Measurements from ENCODE around the gene ATL1. TPM values are rescaled to one million over a fixed set of nuclear protein-coding genes. Genes with fewer than 3 reads are reported as not detected.

ATL1 gene
- total and polyA plus RNA-seq, 2 of the 13 experiments (the other 11 are each of a cell fraction or from before 2014, with no cell fraction given): 0.60 to 0.65 TPM

DNA sequence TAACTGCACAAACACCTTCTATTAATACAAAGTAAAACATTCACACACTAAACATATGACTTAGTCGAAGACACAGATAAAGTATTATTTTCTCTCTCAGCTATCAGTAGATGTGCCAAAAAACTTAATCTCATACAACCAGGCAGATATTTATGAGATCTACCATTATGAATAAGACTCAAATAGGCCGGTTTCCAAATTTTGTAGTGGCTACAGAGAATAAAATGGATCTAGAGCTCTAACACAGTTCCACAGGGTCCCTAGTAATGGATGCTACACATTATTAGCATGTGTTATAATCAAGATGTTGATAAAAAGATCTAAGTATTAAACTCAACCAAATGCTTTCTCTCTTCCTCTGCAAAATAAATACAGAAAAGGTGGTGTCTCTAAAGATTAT lies 97.8 kb downstream of the ATL1 start:
- in situ Hi-C loops (cut with HindIII; ENCODE audit: extremely low pct_ligation_motif_present, low pct_unique_long_range_greater_than_20kb) (no loop called here), intact Hi-C loops (cut with micrococcal nuclease; ENCODE audit: unreplicated experiment) (no loop called here)
- H3K79me2 ChIP-seq (ENCODE audit: insufficient read depth, low read length): peaks cover 8% of the 10 kb centered on the region
- H4K20me1 ChIP-seq (ENCODE audit: insufficient read depth, low read length): no peaks in the 10 kb centered on the region
- no TSS peak for BruUV-seq (replicated peaks)
- no peaks in the 10 kb centered on the region for H3K27me3 ChIP-seq (ENCODE audit: control insufficient read depth in 1 of 2, insufficient read depth in 2 of 2, low read length in 2 of 2)
- peaks cover 13% of the 10 kb centered on the region for H3K4me1 ChIP-seq (ENCODE audit: insufficient read depth, low read length)
- H3K36me3 ChIP-seq (replicated peaks in 1 of 2; ENCODE audit: control insufficient read depth in 1 of 2, insufficient read depth in 2 of 2, low read length in 2 of 2): peaks cover 0 to 10% of the 10 kb centered on the region in 2 experiments; a peak in 1 of 5 replicates
- H3K4me2 ChIP-seq (ENCODE audit: low read depth, low read length): no peak overlapping the region
- no peak overlapping the region for H2AFZ ChIP-seq (ENCODE audit: low read length)
- no peak overlapping the region for H3K27ac ChIP-seq (ENCODE audit: extremely low read length, insufficient read depth, low read length)
- no peak overlapping the region for H3K4me3 ChIP-seq (replicated peaks in 1 of 3; ENCODE audit: insufficient read depth in 1 of 3, low read depth in 2 of 3, low read length in 3 of 3)
- no peak for ATAC-seq
- H3K9me3 ChIP-seq (ENCODE audit: low read length): no peaks in the 10 kb centered on the region
- ChIA-PET POLR2A (interaction anchor here (1.5 kb wide), 2 partner anchors 9 to 10 kb away, joined by 4 to 6 read pairs; partner anchors contain the start of gene SAV1), CTCF (ENCODE audit: low intra/inter-chr PET ratio, low total read pairs) (no interaction called here)
- FAIRE-seq: no peak
- no peak for DNase-seq (ENCODE audit: low spot score)
- no peak overlapping the region for H3K9ac ChIP-seq (ENCODE audit: insufficient read depth, low read depth, low read length)
- WGBS (ENCODE audit: low lambda C conversion rate): 98% methylated on average over 2 of the region's 2 CpGs
- no peak for TF ChIP-seq ZNF672 (CRISPR knock-in tag; IDR thresholded peaks at IDR 0.05)
- no peak for TF ChIP-seq AGO2 (optimal IDR thresholded peaks at IDR 0.05; ENCODE audit: low read depth, low read length)
- TF ChIP-seq MTF2 (CRISPR knock-in tag; IDR thresholded peaks at IDR 0.05; ENCODE audit: borderline replicate concordance): no peak
- TF ChIP-seq, protein P1, sequence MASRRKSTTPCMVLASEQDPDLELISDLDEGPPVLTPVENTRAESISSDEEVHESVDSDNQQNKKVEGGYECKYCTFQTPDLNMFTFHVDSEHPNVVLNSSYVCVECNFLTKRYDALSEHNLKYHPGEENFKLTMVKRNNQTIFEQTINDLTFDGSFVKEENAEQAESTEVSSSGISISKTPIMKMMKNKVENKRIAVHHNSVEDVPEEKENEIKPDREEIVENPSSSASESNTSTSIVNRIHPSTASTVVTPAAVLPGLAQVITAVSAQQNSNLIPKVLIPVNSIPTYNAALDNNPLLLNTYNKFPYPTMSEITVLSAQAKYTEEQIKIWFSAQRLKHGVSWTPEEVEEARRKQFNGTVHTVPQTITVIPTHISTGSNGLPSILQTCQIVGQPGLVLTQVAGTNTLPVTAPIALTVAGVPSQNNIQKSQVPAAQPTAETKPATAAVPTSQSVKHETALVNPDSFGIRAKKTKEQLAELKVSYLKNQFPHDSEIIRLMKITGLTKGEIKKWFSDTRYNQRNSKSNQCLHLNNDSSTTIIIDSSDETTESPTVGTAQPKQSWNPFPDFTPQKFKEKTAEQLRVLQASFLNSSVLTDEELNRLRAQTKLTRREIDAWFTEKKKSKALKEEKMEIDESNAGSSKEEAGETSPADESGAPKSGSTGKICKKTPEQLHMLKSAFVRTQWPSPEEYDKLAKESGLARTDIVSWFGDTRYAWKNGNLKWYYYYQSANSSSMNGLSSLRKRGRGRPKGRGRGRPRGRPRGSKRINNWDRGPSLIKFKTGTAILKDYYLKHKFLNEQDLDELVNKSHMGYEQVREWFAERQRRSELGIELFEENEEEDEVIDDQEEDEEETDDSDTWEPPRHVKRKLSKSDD (CRISPR knock-in tag; IDR thresholded peaks at IDR 0.05; ENCODE audit: low read depth): no peak
- TF ChIP-seq MTF1 (CRISPR knock-in tag; IDR thresholded peaks at IDR 0.05): no peak
- TF ChIP-seq, protein P2, sequence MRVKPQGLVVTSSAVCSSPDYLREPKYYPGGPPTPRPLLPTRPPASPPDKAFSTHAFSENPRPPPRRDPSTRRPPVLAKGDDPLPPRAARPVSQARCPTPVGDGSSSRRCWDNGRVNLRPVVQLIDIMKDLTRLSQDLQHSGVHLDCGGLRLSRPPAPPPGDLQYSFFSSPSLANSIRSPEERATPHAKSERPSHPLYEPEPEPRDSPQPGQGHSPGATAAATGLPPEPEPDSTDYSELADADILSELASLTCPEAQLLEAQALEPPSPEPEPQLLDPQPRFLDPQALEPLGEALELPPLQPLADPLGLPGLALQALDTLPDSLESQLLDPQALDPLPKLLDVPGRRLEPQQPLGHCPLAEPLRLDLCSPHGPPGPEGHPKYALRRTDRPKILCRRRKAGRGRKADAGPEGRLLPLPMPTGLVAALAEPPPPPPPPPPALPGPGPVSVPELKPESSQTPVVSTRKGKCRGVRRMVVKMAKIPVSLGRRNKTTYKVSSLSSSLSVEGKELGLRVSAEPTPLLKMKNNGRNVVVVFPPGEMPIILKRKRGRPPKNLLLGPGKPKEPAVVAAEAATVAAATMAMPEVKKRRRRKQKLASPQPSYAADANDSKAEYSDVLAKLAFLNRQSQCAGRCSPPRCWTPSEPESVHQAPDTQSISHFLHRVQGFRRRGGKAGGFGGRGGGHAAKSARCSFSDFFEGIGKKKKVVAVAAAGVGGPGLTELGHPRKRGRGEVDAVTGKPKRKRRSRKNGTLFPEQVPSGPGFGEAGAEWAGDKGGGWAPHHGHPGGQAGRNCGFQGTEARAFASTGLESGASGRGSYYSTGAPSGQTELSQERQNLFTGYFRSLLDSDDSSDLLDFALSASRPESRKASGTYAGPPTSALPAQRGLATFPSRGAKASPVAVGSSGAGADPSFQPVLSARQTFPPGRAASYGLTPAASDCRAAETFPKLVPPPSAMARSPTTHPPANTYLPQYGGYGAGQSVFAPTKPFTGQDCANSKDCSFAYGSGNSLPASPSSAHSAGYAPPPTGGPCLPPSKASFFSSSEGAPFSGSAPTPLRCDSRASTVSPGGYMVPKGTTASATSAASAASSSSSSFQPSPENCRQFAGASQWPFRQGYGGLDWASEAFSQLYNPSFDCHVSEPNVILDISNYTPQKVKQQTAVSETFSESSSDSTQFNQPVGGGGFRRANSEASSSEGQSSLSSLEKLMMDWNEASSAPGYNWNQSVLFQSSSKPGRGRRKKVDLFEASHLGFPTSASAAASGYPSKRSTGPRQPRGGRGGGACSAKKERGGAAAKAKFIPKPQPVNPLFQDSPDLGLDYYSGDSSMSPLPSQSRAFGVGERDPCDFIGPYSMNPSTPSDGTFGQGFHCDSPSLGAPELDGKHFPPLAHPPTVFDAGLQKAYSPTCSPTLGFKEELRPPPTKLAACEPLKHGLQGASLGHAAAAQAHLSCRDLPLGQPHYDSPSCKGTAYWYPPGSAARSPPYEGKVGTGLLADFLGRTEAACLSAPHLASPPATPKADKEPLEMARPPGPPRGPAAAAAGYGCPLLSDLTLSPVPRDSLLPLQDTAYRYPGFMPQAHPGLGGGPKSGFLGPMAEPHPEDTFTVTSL (CRISPR knock-in tag; IDR thresholded peaks at IDR 0.05; ENCODE audit: borderline replicate concordance): no peak
- TF ChIP-seq, protein P3, sequence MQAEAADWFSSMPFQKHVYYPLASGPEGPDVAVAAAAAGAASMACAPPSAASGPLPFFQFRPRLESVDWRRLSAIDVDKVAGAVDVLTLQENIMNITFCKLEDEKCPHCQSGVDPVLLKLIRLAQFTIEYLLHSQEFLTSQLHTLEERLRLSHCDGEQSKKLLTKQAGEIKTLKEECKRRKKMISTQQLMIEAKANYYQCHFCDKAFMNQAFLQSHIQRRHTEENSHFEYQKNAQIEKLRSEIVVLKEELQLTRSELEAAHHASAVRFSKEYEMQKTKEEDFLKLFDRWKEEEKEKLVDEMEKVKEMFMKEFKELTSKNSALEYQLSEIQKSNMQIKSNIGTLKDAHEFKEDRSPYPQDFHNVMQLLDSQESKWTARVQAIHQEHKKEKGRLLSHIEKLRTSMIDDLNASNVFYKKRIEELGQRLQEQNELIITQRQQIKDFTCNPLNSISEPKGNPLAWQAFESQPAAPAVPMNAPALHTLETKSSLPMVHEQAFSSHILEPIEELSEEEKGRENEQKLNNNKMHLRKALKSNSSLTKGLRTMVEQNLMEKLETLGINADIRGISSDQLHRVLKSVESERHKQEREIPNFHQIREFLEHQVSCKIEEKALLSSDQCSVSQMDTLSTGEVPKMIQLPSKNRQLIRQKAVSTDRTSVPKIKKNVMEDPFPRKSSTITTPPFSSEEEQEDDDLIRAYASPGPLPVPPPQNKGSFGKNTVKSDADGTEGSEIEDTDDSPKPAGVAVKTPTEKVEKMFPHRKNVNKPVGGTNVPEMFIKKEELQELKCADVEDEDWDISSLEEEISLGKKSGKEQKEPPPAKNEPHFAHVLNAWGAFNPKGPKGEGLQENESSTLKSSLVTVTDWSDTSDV (CRISPR knock-in tag; IDR thresholded peaks at IDR 0.05): no peak
- TF ChIP-seq, protein P4, sequence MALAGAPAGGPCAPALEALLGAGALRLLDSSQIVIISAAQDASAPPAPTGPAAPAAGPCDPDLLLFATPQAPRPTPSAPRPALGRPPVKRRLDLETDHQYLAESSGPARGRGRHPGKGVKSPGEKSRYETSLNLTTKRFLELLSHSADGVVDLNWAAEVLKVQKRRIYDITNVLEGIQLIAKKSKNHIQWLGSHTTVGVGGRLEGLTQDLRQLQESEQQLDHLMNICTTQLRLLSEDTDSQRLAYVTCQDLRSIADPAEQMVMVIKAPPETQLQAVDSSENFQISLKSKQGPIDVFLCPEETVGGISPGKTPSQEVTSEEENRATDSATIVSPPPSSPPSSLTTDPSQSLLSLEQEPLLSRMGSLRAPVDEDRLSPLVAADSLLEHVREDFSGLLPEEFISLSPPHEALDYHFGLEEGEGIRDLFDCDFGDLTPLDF (CRISPR knock-in tag; IDR thresholded peaks at IDR 0.05): no peak
- TF ChIP-seq, protein P5, sequence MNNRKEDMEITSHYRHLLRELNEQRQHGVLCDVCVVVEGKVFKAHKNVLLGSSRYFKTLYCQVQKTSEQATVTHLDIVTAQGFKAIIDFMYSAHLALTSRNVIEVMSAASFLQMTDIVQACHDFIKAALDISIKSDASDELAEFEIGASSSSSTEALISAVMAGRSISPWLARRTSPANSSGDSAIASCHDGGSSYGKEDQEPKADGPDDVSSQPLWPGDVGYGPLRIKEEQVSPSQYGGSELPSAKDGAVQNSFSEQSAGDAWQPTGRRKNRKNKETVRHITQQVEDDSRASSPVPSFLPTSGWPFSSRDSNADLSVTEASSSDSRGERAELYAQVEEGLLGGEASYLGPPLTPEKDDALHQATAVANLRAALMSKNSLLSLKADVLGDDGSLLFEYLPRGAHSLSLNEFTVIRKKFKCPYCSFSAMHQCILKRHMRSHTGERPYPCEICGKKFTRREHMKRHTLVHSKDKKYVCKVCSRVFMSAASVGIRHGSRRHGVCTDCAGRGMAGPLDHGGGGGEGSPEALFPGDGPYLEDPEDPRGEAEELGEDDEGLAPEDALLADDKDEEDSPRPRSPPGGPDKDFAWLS (CRISPR knock-in tag; IDR thresholded peaks at IDR 0.05; ENCODE audit: borderline replicate concordance): no peak
- no peak for TF ChIP-seq ZNF34 (CRISPR knock-in tag; IDR thresholded peaks at IDR 0.05; ENCODE audit: borderline replicate concordance)

Measured in HepG2 (cell line).